BJ (cell line): ENCODE measurements around the gene CYP1A1. TPM values are rescaled to one million over a fixed set of nuclear protein-coding genes. Genes with fewer than 3 reads are reported as not detected.

Experiments
- CTCF ChIA-PET: fragments of 350-600 bp; formaldehyde crosslinking; extraction: SDS; loops from one replicate; lab custom pipeline; 2021; ENCODE audit warnings: antibody characterized with exemption, inconsistent platforms; lab: Yijun Ruan, JAX
- POLR2A ChIA-PET: fragments of 300-600 bp; sonication (Branson Sonifier 250); formaldehyde crosslinking; extraction: SDS; loops from one replicate; lab custom pipeline; 2021; ENCODE audit warnings: antibody characterized with exemption; lab: Charles Lee
- DNase-seq: peaks from one replicate; pipeline ENCODE4 v3.0.0-alpha.2; 2011; ENCODE audit warnings: low read depth
- H3K27me3 ChIP-seq: 2 replicates; pipeline ENCODE4 v1.6.0; 2011; ENCODE audit warnings: low read length; ENCODE audit not compliant: control insufficient read depth, insufficient read depth
- H3K36me3 ChIP-seq: 2 replicates; pipeline ENCODE4 v1.5.1; 2011; ENCODE audit warnings: low read length; ENCODE audit not compliant: control insufficient read depth, insufficient read depth
- H3K4me3 ChIP-seq: 2 replicates; pipeline ENCODE4 v1.5.1; 2011; ENCODE audit warnings: low read depth, mild to moderate bottlenecking, control low read depth, low read length
- CTCF ChIP-seq: IDR thresholded peaks from 2 replicates; pipeline ENCODE4 v1.5.1; 2011; ENCODE audit warnings: low read depth, mild to moderate bottlenecking, control low read depth, inconsistent platforms, low read length, moderate library complexity; ENCODE audit not compliant: insufficient read depth
- polyA plus RNA-seq: library from polyadenylated mRNA; depleted of rRNA; stranded (reverse); fragments of >200 nt; gene quantifications from 2 replicates; pipeline ENCODE4 v1.2.3, GENCODE V29; 2011

The CYP1A1 gene
- polyA plus RNA-seq, 1 experiment = not detected

- TF ChIP-seq CTCF = no peak
- Histone ChIP-seq H3K36me3 (no peaks in the 10 kb centered on the region), H3K4me3 (peak overlapping the region; percentile 61), H3K27me3 (no peaks in the 10 kb centered on the region)
- POLR2A ChIA-PET = no interaction called here
- CTCF ChIA-PET = no interaction called here
- no peak for DNase-seq
These were observed 29.0 kb downstream of the CYP1A1 start for GRCh38 chr15:74696398-74696729.

GRCh38 chr15:74695597-74696397, 29.5 kb downstream of the CYP1A1 start, which contains the start of gene EDC3:
Gene EDC3, minus strand, starts transcription at chr15:74696024. Its CDS starts 20,900 bp downstream, at chr15:74675124.
- Histone ChIP-seq H3K4me3 (peak within 1 kb of the TSS; percentile 61), H3K36me3 (no peaks in the 10 kb centered on the region), H3K27me3 (no peaks in the 10 kb centered on the region)
- ChIA-PET POLR2A (no interaction called here), CTCF (interaction anchor here (0.7 to 0.8 kb wide), 2 partner anchors 8 to 13 kb away, joined by 3 read pairs; no protein-coding TSS in a partner anchor)
- DNase-seq = peak; percentile 21
- no peak for TF ChIP-seq CTCF

GRCh38 chr15:74692327-74692726, 33.0 kb downstream of the CYP1A1 start:
- no peak for TF ChIP-seq CTCF
- CTCF ChIA-PET = no interaction called here
- Histone ChIP-seq H3K4me3 (no peak overlapping the region), H3K36me3 (no peaks in the 10 kb centered on the region), H3K27me3 (no peaks in the 10 kb centered on the region)
- POLR2A ChIA-PET = no interaction called here
- DNase-seq = no peak

- ChIA-PET CTCF (interaction anchor here (1.6 kb wide), 1 partner anchor 52 kb away, joined by 3 read pairs; no protein-coding TSS in a partner anchor), POLR2A (interaction anchor here (0.6 kb wide), 1 partner anchor 11 kb away, joined by 5 read pairs; no protein-coding TSS in a partner anchor)
- TF ChIP-seq CTCF = no peak
These were observed 41.6 kb downstream of the CYP1A1 start for GRCh38 chr15:74683758-74684157.

GRCh38 chr15:74682954-74683353, 42.4 kb downstream of the CYP1A1 start:
- ChIA-PET CTCF (interaction anchor here (0.8 kb wide), 1 partner anchor 13 kb away, joined by 3 read pairs; the partner anchor contains the start of gene EDC3), POLR2A (no interaction called here)

More at GRCh38 chr15:74683758-74684157, 41.6 kb downstream of the CYP1A1 start:
- no peaks in the 10 kb centered on the region for H3K27me3 ChIP-seq
- no peak overlapping the region for H3K4me3 ChIP-seq
- DNase-seq = no peak
- 0 out of 2 replicates have a peak, but pooled peaks cover 2% of the 10 kb centered on the region for H3K36me3 ChIP-seq

More at GRCh38 chr15:74682954-74683353, 42.4 kb downstream of the CYP1A1 start:
- DNase-seq = no peak
- no peaks in the 10 kb centered on the region for H3K27me3 ChIP-seq
- 0 out of 2 replicates have a peak, but pooled peaks cover 2% of the 10 kb centered on the region for H3K36me3 ChIP-seq
- H3K4me3 ChIP-seq = no peak overlapping the region
- no peak for TF ChIP-seq CTCF
